GM12892 (cell line): ENCODE measurements around the gene TFAP2A.

Experiments used
- POLR2A ChIP-seq: IDR thresholded peaks from 2 replicates; pipeline ENCODE4 v1.6.1; 2011; ENCODE audit warnings: low read depth, low read length, control low read depth
- POLR2AphosphoS5 ChIP-seq: IDR thresholded peaks from 2 replicates; pipeline ENCODE4 v1.6.1; 2011; ENCODE audit warnings: low read depth, low read length, control low read depth

GRCh38 chr6:10393544-10394225 is 21.2 kb downstream of the TFAP2A start:
- TF ChIP-seq POLR2A (no peak), POLR2AphosphoS5 (no peak)
